Omental fat pad (tissue), 4 donors: Measurements from ENCODE around the gene S100A16. TPM values are rescaled to one million over a fixed set of nuclear protein-coding genes. Genes with fewer than 3 reads are reported as not detected.

Experiments
- ATAC-seq: fragments of 150-250 bp; one replicate; pipeline ENCODE4 v1.9.1; 2016; ENCODE audit warnings: mild to moderate bottlenecking, moderate library complexity; ENCODE audit not compliant: low FRiP score
- DNase-seq: peaks from one replicate; pipeline ENCODE4 v3.0.0-alpha.2; 2019; ENCODE audit warnings: low spot score
- total RNA-seq, 4 donors: library from RNA; depleted of rRNA; stranded (reverse); fragments of >200 nt; gene quantifications; one replicate each; pipeline ENCODE4 v1.1.0, GENCODE V29; 2016
- TF ChIP-seq, protein P1 (sequence below), 3 donors: fragments of 450-650 bp; IDR thresholded peaks; one replicate each; pipeline ENCODE4 v1.5.1; 2016 to 2017; ENCODE audit warnings: antibody characterized with exemption in 3 of 3, mild to moderate bottlenecking in 3 of 3, moderate library complexity in 2 of 3

Gene S100A16, protein sequence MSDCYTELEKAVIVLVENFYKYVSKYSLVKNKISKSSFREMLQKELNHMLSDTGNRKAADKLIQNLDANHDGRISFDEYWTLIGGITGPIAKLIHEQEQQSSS
- total RNA-seq, result 100 to 1,000 TPM in 3 of 4 donors, 10 to 100 TPM in 1; 84.5 to 225 (median 127) TPM

DNA sequence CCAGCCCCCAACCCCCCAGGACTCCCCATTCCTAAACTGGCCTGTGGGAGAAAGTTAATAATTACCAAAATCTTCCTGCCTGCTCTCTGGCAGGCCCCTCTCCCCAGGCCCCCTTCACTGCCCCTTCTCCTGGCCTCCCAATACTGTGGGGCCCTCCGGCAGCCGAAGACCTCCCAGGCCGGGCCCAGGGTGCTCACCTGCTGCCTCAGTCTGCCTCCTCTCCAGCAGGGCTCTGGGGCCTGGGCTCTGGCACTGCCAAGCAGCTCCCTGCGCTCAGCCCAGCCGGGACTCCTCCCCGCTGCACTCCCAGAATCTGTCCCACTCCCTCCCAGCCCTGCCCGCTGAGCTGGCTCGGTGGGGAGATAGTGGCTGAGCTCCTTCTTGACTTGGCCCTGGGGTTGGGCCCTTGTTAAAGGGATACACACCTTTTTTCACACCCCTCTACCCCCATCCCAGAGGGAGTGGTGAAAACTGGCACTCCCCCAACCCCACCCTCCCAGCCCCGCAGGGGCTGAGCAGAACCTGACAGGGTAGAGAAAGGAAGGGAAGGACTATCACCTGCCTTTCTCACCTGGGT lies at the start of gene S100A16:
Gene S100A16 (minus strand): TSS at position 383 of the 577 bp plus-strand sequence. CDS start 4,986 bp downstream, outside the sequence.
- DNase-seq (no peak), ATAC-seq (peak; percentile 41)
- TF ChIP-seq, protein P1, sequence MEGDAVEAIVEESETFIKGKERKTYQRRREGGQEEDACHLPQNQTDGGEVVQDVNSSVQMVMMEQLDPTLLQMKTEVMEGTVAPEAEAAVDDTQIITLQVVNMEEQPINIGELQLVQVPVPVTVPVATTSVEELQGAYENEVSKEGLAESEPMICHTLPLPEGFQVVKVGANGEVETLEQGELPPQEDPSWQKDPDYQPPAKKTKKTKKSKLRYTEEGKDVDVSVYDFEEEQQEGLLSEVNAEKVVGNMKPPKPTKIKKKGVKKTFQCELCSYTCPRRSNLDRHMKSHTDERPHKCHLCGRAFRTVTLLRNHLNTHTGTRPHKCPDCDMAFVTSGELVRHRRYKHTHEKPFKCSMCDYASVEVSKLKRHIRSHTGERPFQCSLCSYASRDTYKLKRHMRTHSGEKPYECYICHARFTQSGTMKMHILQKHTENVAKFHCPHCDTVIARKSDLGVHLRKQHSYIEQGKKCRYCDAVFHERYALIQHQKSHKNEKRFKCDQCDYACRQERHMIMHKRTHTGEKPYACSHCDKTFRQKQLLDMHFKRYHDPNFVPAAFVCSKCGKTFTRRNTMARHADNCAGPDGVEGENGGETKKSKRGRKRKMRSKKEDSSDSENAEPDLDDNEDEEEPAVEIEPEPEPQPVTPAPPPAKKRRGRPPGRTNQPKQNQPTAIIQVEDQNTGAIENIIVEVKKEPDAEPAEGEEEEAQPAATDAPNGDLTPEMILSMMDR (IDR thresholded peaks at IDR 0.05), result no peak

DNA sequence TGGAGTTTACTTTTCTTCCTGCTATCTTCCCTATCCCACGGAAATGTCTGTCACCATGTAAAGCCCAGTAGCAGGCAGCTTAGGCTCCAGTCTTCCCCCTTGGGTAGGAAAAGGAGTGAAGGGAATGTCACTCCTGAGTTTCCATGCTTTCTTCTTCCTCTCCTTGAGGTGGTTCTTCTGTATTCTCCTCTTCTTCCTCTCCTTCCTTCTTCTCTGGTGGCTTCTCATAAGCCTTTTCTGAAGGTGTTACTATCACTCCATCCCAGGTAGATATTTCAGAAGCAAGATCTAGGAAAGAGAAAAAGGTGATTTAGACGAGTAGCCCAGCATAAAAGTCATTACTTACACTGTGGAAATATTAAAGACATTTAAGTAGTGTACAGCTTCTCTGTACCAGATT lies 49.3 kb upstream of the S100A16 start:
- ATAC-seq (no peak), DNase-seq (no peak)
- TF ChIP-seq, protein P1 (IDR thresholded peaks at IDR 0.05), result no peak

DNA sequence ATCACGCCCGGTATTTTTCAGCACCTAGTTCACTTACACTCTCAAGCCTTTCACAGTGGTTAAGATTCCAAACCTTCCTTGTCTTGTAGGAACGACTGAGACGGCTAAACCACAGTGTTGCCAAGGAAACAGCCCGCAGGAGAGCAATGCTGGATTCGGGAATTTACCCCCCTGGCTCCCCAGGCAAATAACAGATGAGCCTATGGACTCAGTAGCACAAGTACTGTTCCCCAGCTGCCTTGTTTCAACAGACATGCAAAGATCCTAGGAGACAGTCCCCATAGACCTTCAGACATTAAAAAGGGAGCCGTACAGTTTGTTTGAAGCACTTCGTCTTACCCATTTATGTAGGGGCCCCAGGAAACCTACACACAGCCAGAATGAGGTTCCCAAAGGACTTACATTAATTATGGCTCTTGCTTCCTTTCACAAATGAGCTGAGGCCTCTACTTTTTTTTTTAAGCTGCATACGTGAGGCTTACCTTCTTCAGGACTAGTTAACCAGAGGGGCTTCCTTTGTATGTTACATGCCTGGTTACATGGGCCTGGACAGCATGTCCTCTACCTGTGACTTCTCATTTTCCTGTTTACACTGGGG lies 48.3 kb upstream of the S100A16 start:
- no peak for DNase-seq
- TF ChIP-seq, protein P1 (IDR thresholded peaks at IDR 0.05), result no peak
- ATAC-seq, result no peak

DNA sequence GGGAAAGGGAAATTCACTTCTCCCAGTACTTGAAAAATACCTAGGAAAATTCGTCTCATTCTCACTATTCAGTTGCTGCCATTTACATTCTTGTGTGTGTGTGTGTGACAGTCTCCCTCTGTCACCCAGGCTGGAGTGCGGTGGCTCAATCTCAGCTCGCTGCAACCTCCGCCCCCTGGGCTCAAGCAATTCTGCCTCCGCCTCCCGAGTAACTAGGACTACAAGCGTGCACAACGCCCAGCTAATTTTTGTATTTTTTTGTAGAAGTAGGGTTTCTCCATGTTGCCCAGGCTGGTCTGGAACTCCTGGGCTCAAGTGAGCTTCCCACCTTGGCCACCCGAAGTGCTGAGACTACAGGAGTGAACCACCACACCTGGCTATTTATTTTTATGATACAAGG lies 46.7 kb upstream of the S100A16 start:
- no peak for ATAC-seq
- DNase-seq, result no peak
- TF ChIP-seq, protein P1 (IDR thresholded peaks at IDR 0.05), result no peak

DNA sequence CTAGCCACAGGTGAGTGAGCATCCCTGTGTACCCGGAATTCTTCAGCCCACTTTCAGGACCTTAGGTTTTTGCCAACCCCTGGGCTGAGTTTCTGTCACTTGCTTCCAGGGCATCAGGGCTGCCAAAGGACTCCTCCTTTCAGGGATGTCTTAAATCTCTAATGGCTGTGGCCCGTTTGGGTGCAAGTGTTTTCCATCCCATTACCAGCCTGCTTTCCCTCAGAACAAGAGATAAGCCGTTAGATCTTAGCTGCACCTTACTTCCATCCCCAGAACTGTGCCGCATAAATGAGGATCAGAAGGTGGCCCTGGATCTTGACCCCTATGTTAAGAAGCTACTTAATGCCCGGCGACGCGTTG lies 46.2 kb upstream of the S100A16 start:
- TF ChIP-seq, protein P1 (IDR thresholded peaks at IDR 0.05), result no peak
- no peak for ATAC-seq

DNA sequence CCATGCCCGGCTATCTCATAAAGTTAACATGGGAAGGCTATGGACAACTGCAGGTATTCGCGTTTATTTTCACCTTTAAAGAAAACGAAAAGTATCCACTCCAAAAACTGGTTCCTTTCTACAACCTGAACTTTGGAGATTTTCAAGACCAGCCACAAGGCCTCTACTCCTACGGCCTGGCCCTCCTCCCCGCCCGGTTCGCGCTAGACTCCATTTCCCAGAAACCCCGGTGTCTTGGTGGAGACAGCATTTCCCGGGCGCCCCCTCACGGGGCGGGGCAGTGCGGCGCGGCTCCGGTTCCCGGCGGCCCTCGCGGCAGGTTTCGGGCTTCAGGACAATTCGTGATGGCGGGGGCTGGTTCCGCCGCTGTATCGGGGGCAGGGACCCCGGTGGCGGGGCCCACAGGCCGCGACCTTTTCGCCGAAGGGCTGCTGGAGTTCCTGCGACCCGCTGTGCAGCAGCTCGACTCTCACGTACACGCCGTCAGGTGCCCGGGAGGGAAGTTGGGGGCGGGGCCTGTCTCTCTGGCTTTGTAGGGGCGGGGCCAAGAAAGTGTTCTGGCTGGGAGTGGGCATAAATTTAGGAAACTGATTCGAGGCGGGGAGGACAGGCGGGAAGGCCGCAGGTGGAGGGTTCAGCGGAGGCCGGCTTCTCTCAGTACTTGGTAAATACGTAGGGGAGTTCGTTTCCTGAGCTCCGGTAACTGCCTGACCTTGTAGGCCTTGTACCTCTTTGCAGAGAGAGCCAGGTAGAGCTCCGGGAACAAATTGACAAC lies 45.6 kb upstream of the S100A16 start, which contains the start of gene SNAPIN:
Gene SNAPIN (plus strand): TSS at position 304 of the 775 bp plus-strand sequence. CDS start 41 bp downstream, at position 345.
- peak; percentile 95 for ATAC-seq
- TF ChIP-seq, protein P1 (IDR thresholded peaks at IDR 0.05), result no peak
- peak; percentile 83 for DNase-seq

More for the DNA sequence above, 46.2 kb upstream of the S100A16 start:
- no peak for DNase-seq
